Retinal pigment epithelial cell (primary cell): Measurements from ENCODE around the gene HPRT1.

Experiments used
- DNase-seq: peaks from one replicate; pipeline ENCODE4 v3.0.0-alpha.2; 2010; ENCODE audit warnings: low read depth
- H3K4me3 ChIP-seq: 2 replicates; pipeline ENCODE4 v1.5.1; 2011; ENCODE audit warnings: mild to moderate bottlenecking, low read length, control low read depth, moderate library complexity
- TF ChIP-seq, protein P1 (sequence below): conservative IDR thresholded peaks from 2 replicates; pipeline ENCODE4 v1.5.1; 2011; ENCODE audit warnings: low read depth, low read length, control low read depth, inconsistent platforms

The HPRT1 gene

DNA sequence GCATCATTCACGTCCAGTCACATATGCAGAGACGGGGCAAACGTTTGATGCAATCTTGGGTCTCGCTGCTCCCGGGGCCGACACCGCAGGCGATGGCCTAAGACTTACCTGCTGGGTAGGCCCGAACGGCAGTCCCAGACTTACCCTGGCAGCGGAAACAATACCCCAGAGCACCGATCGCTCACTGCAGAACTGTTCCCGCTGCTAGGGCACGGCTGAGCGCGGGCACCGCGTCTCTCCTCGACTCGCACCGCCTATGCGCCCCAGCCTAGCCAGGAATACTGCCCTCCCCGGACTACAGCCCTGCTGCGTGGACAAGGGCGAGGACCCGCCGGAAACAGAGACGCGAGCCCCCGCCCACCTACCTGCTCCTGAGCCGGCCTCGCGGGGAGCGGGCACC is 86.2 kb downstream of the HPRT1 start:
- TF ChIP-seq, protein P1, sequence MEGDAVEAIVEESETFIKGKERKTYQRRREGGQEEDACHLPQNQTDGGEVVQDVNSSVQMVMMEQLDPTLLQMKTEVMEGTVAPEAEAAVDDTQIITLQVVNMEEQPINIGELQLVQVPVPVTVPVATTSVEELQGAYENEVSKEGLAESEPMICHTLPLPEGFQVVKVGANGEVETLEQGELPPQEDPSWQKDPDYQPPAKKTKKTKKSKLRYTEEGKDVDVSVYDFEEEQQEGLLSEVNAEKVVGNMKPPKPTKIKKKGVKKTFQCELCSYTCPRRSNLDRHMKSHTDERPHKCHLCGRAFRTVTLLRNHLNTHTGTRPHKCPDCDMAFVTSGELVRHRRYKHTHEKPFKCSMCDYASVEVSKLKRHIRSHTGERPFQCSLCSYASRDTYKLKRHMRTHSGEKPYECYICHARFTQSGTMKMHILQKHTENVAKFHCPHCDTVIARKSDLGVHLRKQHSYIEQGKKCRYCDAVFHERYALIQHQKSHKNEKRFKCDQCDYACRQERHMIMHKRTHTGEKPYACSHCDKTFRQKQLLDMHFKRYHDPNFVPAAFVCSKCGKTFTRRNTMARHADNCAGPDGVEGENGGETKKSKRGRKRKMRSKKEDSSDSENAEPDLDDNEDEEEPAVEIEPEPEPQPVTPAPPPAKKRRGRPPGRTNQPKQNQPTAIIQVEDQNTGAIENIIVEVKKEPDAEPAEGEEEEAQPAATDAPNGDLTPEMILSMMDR = no peak
- no peak for DNase-seq
- no peak overlapping the region for H3K4me3 ChIP-seq

DNA sequence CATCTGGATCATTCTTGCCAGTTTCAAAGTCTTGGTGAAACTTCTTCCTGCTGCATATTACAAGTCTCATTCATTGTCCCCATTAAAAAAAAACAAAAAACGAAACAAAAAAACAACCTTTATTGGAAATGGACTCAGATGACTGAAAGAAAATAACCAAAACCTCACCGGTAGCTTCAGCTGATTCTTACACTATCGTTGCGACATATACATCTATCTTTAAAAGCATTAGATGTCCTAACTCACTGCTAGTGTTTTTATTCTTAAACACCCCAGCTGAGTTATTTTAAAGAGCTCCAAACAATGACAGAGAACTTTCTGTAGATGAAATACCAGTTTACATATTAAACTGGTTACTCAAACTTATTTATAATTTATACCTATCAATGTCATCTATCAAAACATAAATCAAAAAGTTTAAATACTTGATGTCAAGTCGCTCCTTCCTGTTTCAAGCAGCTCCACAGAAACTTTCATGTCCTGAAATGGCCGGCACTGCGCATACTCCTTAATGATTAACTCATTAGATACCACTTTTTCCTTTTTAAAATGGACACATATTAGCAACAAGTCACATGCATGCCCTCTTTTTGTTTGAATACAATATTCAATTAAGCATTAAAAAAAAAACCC is 87.2 kb downstream of the HPRT1 start:
- DNase-seq = no peak

DNA sequence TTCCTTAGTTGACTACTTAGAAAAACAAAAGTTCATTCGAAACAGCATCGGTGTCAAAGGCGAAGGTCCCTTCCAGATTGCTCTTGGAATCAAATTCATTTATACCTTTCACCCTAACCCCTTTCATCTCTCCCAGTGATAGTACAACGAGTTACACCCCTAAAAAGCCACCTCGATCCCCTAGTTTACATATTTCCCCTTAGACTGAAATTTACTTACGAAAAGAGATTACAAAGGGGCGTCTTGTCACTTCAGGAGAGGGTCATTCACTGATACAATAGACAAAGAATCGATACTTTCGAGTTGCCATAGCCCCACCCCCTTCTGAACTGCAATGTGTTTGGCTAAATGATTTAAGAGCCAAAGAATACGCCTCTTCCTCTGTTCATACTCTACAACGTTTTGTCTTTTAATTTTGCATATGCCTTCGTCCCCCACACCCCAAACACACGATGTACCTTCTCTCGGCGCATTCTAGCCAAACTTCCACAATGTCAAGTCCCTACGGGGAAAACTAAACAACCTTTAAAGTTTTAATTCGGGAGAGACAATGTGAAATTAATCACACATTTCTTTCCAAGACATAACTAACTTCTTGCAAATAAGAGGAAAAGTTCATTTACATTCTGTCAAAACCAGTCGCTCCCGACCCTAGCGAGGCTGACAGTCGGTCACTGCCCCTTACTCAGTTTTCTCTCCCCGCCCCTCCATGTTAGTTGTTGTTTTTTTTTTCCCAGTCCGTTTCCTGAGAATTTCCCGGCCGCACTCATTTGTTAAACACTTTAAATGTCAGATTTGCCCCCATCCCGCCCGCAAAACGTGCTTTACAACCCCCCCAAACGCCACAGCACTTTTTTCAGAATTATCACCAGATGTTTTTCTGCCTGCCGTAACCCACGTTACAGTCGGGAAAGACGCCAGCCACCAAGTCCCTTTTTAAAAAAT is 88.6 kb downstream of the HPRT1 start:
- TF ChIP-seq, protein P1 = no peak
- H3K4me3 ChIP-seq = peak overlapping the region; percentile 51
- no peak for DNase-seq

More for the DNA sequence above, 87.2 kb downstream of the HPRT1 start:
- TF ChIP-seq, protein P1 = no peak
- no peak overlapping the region for H3K4me3 ChIP-seq
